ENCODE results near the gene TMEM86B.
"Not testable (repeated sequence)": the region's sequence is repeated elsewhere in the genome, so short reads cannot be mapped to it uniquely, and the experiment has no call there.

Gene TMEM86B

GRCh38 chr19:55216461-55217198 is 11.9 kb downstream of the TMEM86B start:
- peak; percentile 86 for DNase-seq

GRCh38 chr19:55213547-55213946 is 15.0 kb downstream of the TMEM86B start:
- DNase-seq: no peak

GRCh38 chr19:55212447-55212846 is 16.1 kb downstream of the TMEM86B start:
- no peak for DNase-seq

GRCh38 chr19:55209693-55210472 is 18.7 kb downstream of the TMEM86B start:
- no peak for DNase-seq

GRCh38 chr19:55208880-55209692 is 19.5 kb downstream of the TMEM86B start, which contains the start of gene PTPRH:
Gene PTPRH, minus strand, starts transcription at chr19:55209501. Its CDS starts 68 bp downstream, at chr19:55209433.
- no peak for DNase-seq

- no peak for DNase-seq
These were observed 21.7 kb downstream of the TMEM86B start for GRCh38 chr19:55206664-55207500.

GRCh38 chr19:55202199-55202598 is 26.4 kb downstream of the TMEM86B start:
- DNase-seq: not testable (repeated sequence)

GRCh38 chr19:55199620-55200204 is 28.9 kb downstream of the TMEM86B start:
- DNase-seq: no peak

- DNase-seq: no peak
These were observed 29.9 kb downstream of the TMEM86B start for GRCh38 chr19:55198651-55199050.

- no peak for DNase-seq
These were observed 31.0 kb downstream of the TMEM86B start for GRCh38 chr19:55197528-55197927.

GRCh38 chr19:55196803-55197202 is 31.8 kb downstream of the TMEM86B start:
- DNase-seq: no peak

- no peak for DNase-seq
These were observed 35.1 kb downstream of the TMEM86B start for GRCh38 chr19:55193481-55193880.

- DNase-seq: no peak
These were observed 39.1 kb downstream of the TMEM86B start for GRCh38 chr19:55189403-55189835.

GRCh38 chr19:55188625-55189024 is 39.9 kb downstream of the TMEM86B start:
- DNase-seq: no peak

- DNase-seq: no peak
These were observed 42.5 kb downstream of the TMEM86B start for GRCh38 chr19:55186080-55186479.

- no peak for DNase-seq
These were observed 46.8 kb downstream of the TMEM86B start for GRCh38 chr19:55181740-55182139.

GRCh38 chr19:55179606-55180484 is 48.7 kb downstream of the TMEM86B start, which contains the start of gene SYT5:
Gene SYT5, minus strand, starts transcription at chr19:55180289. Its CDS starts 1,248 bp downstream, at chr19:55179041.
- no peak for DNase-seq

GRCh38 chr19:55178781-55179599 is 49.6 kb downstream of the TMEM86B start:
- peak; percentile 71 for DNase-seq

Data from DMS 273 treated with DMSO at 0.1 percent for 48 hours (cell line).